Panc1 (cell line): ENCODE measurements around the gene NTM. TPM values are rescaled to one million over a fixed set of nuclear protein-coding genes. Genes with fewer than 3 reads are reported as not detected.

Source experiments
- ATAC-seq: fragments of 200-7000 bp; cut with Tn5 transposase; 2 replicates; pipeline ENCODE4 v1.9.1; 2020; ENCODE audit warnings: mild to moderate bottlenecking, moderate library complexity
- BruUV-seq: library from RNA; stranded (reverse); fragments of 400-500 nt; replicated peaks from 2 replicates; lab custom pipeline; 2021; lab: Mats Ljungman, UMichigan
- CTCF ChIA-PET: fragments of 300-600 bp; sonication (Branson Sonifier 250); formaldehyde crosslinking; loops from one replicate; lab custom pipeline; 2022; ENCODE audit warnings: antibody characterized with exemption; lab: Charles Lee
- POLR2A ChIA-PET: fragments of 300-600 bp; sonication (Branson Sonifier 250); formaldehyde crosslinking; loops from one replicate; lab custom pipeline; 2022; ENCODE audit warnings: antibody characterized with exemption; lab: Charles Lee
- DNase-seq: peaks from one replicate; pipeline ENCODE4 v3.0.0-alpha.2; 2010; ENCODE audit warnings: low read depth, low spot score
- H3K27ac ChIP-seq: 2 replicates; pipeline ENCODE4 v1.5.1; 2011; ENCODE audit warnings: mild to moderate bottlenecking, low read length, inconsistent platforms
- H3K27me3 ChIP-seq: fragments of 200-500 bp; sonication (Bioruptor generic); 2 replicates; pipeline ENCODE4 v1.6.0; 2014; ENCODE audit warnings: low read length, inconsistent platforms; ENCODE audit not compliant: control insufficient read depth, insufficient read depth
- H3K36me3 ChIP-seq: fragments of 200-500 bp; sonication (Bioruptor generic); 2 replicates; pipeline ENCODE4 v1.5.1; 2014; ENCODE audit warnings: inconsistent platforms, mild to moderate bottlenecking, low read length, moderate library complexity; ENCODE audit not compliant: control insufficient read depth, insufficient read depth
- H3K4me1 ChIP-seq: 2 replicates; pipeline ENCODE4 v1.5.1; 2011; ENCODE audit warnings: inconsistent platforms, mild to moderate bottlenecking, low read length, moderate library complexity; ENCODE audit not compliant: control insufficient read depth, insufficient read depth
- H3K4me3 ChIP-seq, 2 experiments: 2 replicates each; pipeline ENCODE4 v1.5.1; 2011 to 2012; ENCODE audit warnings: low read depth in 2 of 2, low read length in 2 of 2, mild to moderate bottlenecking in 2 of 2, inconsistent platforms in 1 of 2, moderate library complexity in 1 of 2
- H3K9me3 ChIP-seq: fragments of 200-500 bp; sonication (Bioruptor generic); 2 replicates; pipeline ENCODE4 v1.5.1; 2014; ENCODE audit warnings: low read depth, mild to moderate bottlenecking, inconsistent platforms, low read length, moderate library complexity; ENCODE audit not compliant: control insufficient read depth, insufficient read depth
- CTCF ChIP-seq: fragments of 450-650 bp; IDR thresholded peaks from 2 replicates; pipeline ENCODE4 v1.5.1; 2017; ENCODE audit warnings: mild to moderate bottlenecking
- POLR2AphosphoS5 ChIP-seq: IDR thresholded peaks from 2 replicates; pipeline ENCODE4 v1.6.1; 2012; ENCODE audit warnings: mild to moderate bottlenecking, low read depth, low read length, moderate library complexity
- SIN3A ChIP-seq: IDR thresholded peaks from 2 replicates; pipeline ENCODE4 v1.6.1; 2012; ENCODE audit warnings: low read depth, mild to moderate bottlenecking, low read length, moderate library complexity, borderline replicate concordance; ENCODE audit not compliant: insufficient read depth
- TCF7L2 ChIP-seq: IDR thresholded peaks from 2 replicates; pipeline ENCODE4 v1.6.1; 2011; ENCODE audit warnings: mild to moderate bottlenecking, low read depth, low read length, inconsistent platforms
- in situ Hi-C: cut with HindIII; loops from 2 replicates; pipeline ENCODE4 v1.10.0; 2016; ENCODE audit warnings: low sequenced_read_pairs, low pct_unique_long_range_greater_than_20kb
- intact Hi-C: fragments of 100-400 bp; cut with micrococcal nuclease; formaldehyde crosslinking; loops from one replicate; pipeline ENCODE4 v1.10.0; 2022; ENCODE audit not compliant: unreplicated experiment
- total RNA-seq: library from RNA; stranded (reverse); gene quantifications from one replicate; pipeline ENCODE4 v1.2.1, GENCODE V29; 2021; ENCODE audit not compliant: unreplicated experiment
- TF ChIP-seq, protein P1 (sequence below), 2 experiments: IDR thresholded peaks; 2 replicates each; pipeline ENCODE4 v1.6.1; 2011 to 2012; ENCODE audit warnings: low read depth in 2 of 2, control low read depth in 1 of 2, low read length in 1 of 2, mild to moderate bottlenecking in 1 of 2, moderate library complexity in 1 of 2; ENCODE audit not compliant: insufficient read depth in 1 of 2

The NTM gene
- total RNA-seq, 1 experiment from 2014 or later: 0.10 TPM

GRCh38 chr11:132205496-132205895, 835.1 kb downstream of the NTM start:
- ChIA-PET POLR2A (no interaction called here), CTCF (no interaction called here)
- Histone ChIP-seq H3K4me3 (no peak overlapping the region), H3K4me1 (no peaks in the 10 kb centered on the region), H3K36me3 (no peaks in the 10 kb centered on the region), H3K27ac (no peak overlapping the region), H3K27me3 (no peaks in the 10 kb centered on the region), H3K9me3 (no peaks in the 10 kb centered on the region)
- intact Hi-C loops (no loop called here), in situ Hi-C loops (no loop called here)
- TF ChIP-seq CTCF (no peak), TCF7L2 (no peak), SIN3A (no peak), POLR2AphosphoS5 (no peak)
- TF ChIP-seq, protein P1, sequence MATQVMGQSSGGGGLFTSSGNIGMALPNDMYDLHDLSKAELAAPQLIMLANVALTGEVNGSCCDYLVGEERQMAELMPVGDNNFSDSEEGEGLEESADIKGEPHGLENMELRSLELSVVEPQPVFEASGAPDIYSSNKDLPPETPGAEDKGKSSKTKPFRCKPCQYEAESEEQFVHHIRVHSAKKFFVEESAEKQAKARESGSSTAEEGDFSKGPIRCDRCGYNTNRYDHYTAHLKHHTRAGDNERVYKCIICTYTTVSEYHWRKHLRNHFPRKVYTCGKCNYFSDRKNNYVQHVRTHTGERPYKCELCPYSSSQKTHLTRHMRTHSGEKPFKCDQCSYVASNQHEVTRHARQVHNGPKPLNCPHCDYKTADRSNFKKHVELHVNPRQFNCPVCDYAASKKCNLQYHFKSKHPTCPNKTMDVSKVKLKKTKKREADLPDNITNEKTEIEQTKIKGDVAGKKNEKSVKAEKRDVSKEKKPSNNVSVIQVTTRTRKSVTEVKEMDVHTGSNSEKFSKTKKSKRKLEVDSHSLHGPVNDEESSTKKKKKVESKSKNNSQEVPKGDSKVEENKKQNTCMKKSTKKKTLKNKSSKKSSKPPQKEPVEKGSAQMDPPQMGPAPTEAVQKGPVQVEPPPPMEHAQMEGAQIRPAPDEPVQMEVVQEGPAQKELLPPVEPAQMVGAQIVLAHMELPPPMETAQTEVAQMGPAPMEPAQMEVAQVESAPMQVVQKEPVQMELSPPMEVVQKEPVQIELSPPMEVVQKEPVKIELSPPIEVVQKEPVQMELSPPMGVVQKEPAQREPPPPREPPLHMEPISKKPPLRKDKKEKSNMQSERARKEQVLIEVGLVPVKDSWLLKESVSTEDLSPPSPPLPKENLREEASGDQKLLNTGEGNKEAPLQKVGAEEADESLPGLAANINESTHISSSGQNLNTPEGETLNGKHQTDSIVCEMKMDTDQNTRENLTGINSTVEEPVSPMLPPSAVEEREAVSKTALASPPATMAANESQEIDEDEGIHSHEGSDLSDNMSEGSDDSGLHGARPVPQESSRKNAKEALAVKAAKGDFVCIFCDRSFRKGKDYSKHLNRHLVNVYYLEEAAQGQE (IDR thresholded peaks at IDR 0.05; ENCODE audit: insufficient read depth in 1 of 2, low read depth in 2 of 2, low read length in 1 of 2): no peak
- DNase-seq (no peak), ATAC-seq (no peak)
- no TSS peak for BruUV-seq

- no peaks in the 10 kb centered on the region for H3K9me3 ChIP-seq
- H3K4me1 ChIP-seq: no peaks in the 10 kb centered on the region
- CTCF ChIA-PET: no interaction called here
- POLR2A ChIA-PET: no interaction called here
- intact Hi-C loops (no loop called here), in situ Hi-C loops (no loop called here)
- ATAC-seq (no peak), DNase-seq (no peak)
- H3K4me3 ChIP-seq: no peak overlapping the region
- TF ChIP-seq CTCF (no peak), POLR2AphosphoS5 (no peak), SIN3A (no peak), TCF7L2 (no peak)
- TF ChIP-seq, protein P1 (IDR thresholded peaks at IDR 0.05; ENCODE audit: insufficient read depth in 1 of 2, low read depth in 2 of 2, low read length in 1 of 2): no peak
- no TSS peak for BruUV-seq
- no peak overlapping the region for H3K27ac ChIP-seq
- H3K36me3 ChIP-seq: no peaks in the 10 kb centered on the region
- no peaks in the 10 kb centered on the region for H3K27me3 ChIP-seq
These were observed 836.6 kb downstream of the NTM start for GRCh38 chr11:132206993-132207392.
